K562 (cell line): ENCODE measurements around the gene IL4I1. TPM values are rescaled to one million over a fixed set of nuclear protein-coding genes. Genes with fewer than 3 reads are reported as not detected.
A peak's percentile ranks its signal among the peaks of the same experiment; 100 is the strongest.

ENCODE experiments used
- BHLHE40 ChIP-seq: IDR thresholded peaks from 2 replicates; pipeline ENCODE4 v1.6.1; 2011; ENCODE audit warnings: low read length, improper control_type of control experiment
- CBFB ChIP-seq: sonication (generic); formaldehyde crosslinking; IDR thresholded peaks from 2 replicates; pipeline ENCODE4 v1.4.0; 2020; ENCODE audit warnings: mild to moderate bottlenecking, missing genetic modification reagents
- CREM ChIP-seq: IDR thresholded peaks from 2 replicates; pipeline ENCODE4 v1.6.1; 2014; ENCODE audit warnings: antibody characterized with exemption, low read depth
- FOXM1 ChIP-seq, 2 experiments: fragments of 450-650 bp in 1 of 2; sonication (generic) in 1 of 2; formaldehyde crosslinking in 1 of 2; IDR thresholded peaks; 2 replicates each; pipeline versions ENCODE4 v1.6.1 to v1.9.0; 2017 to 2022; ENCODE audit warnings: low read depth in 2 of 2, mild to moderate bottlenecking in 2 of 2, missing genetic modification reagents in 1 of 2, moderate library complexity in 1 of 2
- HDAC3 ChIP-seq: fragments of 450-650 bp; IDR thresholded peaks from 2 replicates; pipeline ENCODE4 v1.6.1; 2018; ENCODE audit warnings: borderline replicate concordance, mild to moderate bottlenecking, moderate library complexity; ENCODE audit not compliant: partially characterized antibody
- HNRNPH1 ChIP-seq: fragments of 200-400 bp; formaldehyde crosslinking; optimal IDR thresholded peaks from 2 replicates; pipeline ENCODE3; 2017; ENCODE audit warnings: low read depth, mild to moderate bottlenecking, low read length, moderate library complexity
- ILK ChIP-seq: fragments of 450-650 bp; IDR thresholded peaks from 2 replicates; pipeline ENCODE4 v1.6.1; 2016; ENCODE audit warnings: missing genetic modification characterization, low read depth, mild to moderate bottlenecking, missing compliant biosample characterization, moderate library complexity, borderline replicate concordance
- KLF1 ChIP-seq: fragments of 450-650 bp; IDR thresholded peaks from 2 replicates; pipeline ENCODE4 v1.6.1; 2016; ENCODE audit warnings: missing genetic modification characterization, missing compliant biosample characterization
- KLF10 ChIP-seq: fragments of 250-450 bp; sonication (Bioruptor Pico); IDR thresholded peaks from 2 replicates; pipeline ENCODE4 v1.6.1; 2021; ENCODE audit warnings: matching md5 sums
- MXI1 ChIP-seq: IDR thresholded peaks from 2 replicates; pipeline ENCODE4 v1.6.1; 2011; ENCODE audit warnings: low read depth, mild to moderate bottlenecking, improper control_type of control experiment, low read length
- PYGO2 ChIP-seq: fragments of 450-650 bp; IDR thresholded peaks from 2 replicates; pipeline ENCODE4 v1.6.1; 2016; ENCODE audit warnings: mild to moderate bottlenecking, missing genetic modification characterization, moderate library complexity, missing compliant biosample characterization
- RREB1 ChIP-seq: fragments of 250-450 bp; sonication (Bioruptor Pico); IDR thresholded peaks from 2 replicates; pipeline ENCODE4 v1.4.0; 2020
- TGIF2 ChIP-seq: sonication (generic); formaldehyde crosslinking; IDR thresholded peaks from 2 replicates; pipeline ENCODE4 v1.8.1; 2022; ENCODE audit warnings: mild to moderate bottlenecking, missing genetic modification reagents, moderate library complexity
- USF2 ChIP-seq: sonication (generic); formaldehyde crosslinking; IDR thresholded peaks from 2 replicates; pipeline ENCODE4 v1.5.0; 2020; ENCODE audit warnings: missing genetic modification reagents
- ZFX ChIP-seq: sonication (generic); formaldehyde crosslinking; IDR thresholded peaks from 2 replicates; pipeline ENCODE4 v1.8.0; 2022; ENCODE audit warnings: mild to moderate bottlenecking, missing genetic modification reagents, moderate library complexity
- ZNF408 ChIP-seq: fragments of 250-450 bp; sonication (Bioruptor Pico); IDR thresholded peaks from 2 replicates; pipeline ENCODE4 v1.4.0; 2020; ENCODE audit warnings: low read depth, mild to moderate bottlenecking, moderate library complexity
- polyA plus RNA-seq, 8 experiments: library from polyadenylated mRNA; depleted of rRNA in 4 of 8; stranded (reverse) in 5 of 8; unstranded in 3 of 8; fragments of >200 nt; fragmentation: Nextera tagmentation in 2 of 8; fragmentation: Illumina TruSeq in 1 of 8; extraction: Ambion mirVana in 2 of 8; extraction: Trizol in 1 of 8; gene quantifications; 2 replicates each; pipeline versions ENCODE4 v1.2.1 to v1.2.3, GENCODE V29; 2011 to 2014; ENCODE audit warnings: inconsistent platforms in 1 of 8, missing spikeins in 1 of 8
- total RNA-seq, 7 experiments: library from RNA; depleted of rRNA in 6 of 7; stranded (reverse); fragments of >200 nt in 6 of 7; fragmentation: Illumina TruSeq in 2 of 7; extraction: Trizol in 2 of 7; gene quantifications; 2 replicates each; pipeline versions ENCODE4 v1.2.1 to v1.2.3, GENCODE V29; 2011 to 2021; ENCODE audit warnings: low replicate concordance in 1 of 7
- TF ChIP-seq, protein P1 (sequence below): fragments of 450-650 bp; formaldehyde crosslinking; IDR thresholded peaks from 2 replicates; pipeline ENCODE4 v1.4.0; 2020; ENCODE audit warnings: mild to moderate bottlenecking
- TF ChIP-seq, protein P2 (sequence below): fragments of 450-650 bp; formaldehyde crosslinking; IDR thresholded peaks from 2 replicates; pipeline ENCODE4 v1.4.0; 2022; ENCODE audit warnings: missing genetic modification characterization
- TF ChIP-seq, protein P3 (sequence below): sonication (generic); formaldehyde crosslinking; IDR thresholded peaks from 2 replicates; pipeline ENCODE4 v1.8.0; 2022; ENCODE audit warnings: mild to moderate bottlenecking, missing genetic modification reagents

IL4I1 gene
- total and polyA plus RNA-seq, 9 of the 15 experiments (the other 6 are each of a cell fraction or from before 2014, with no cell fraction given): 0.06 to 0.95 (median 0.43) TPM; not detected in 2

- TF ChIP-seq, protein P1, sequence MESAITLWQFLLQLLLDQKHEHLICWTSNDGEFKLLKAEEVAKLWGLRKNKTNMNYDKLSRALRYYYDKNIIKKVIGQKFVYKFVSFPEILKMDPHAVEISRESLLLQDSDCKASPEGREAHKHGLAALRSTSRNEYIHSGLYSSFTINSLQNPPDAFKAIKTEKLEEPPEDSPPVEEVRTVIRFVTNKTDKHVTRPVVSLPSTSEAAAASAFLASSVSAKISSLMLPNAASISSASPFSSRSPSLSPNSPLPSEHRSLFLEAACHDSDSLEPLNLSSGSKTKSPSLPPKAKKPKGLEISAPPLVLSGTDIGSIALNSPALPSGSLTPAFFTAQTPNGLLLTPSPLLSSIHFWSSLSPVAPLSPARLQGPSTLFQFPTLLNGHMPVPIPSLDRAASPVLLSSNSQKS (CRISPR knock-in tag): no peak
- TF ChIP-seq, protein P2, sequence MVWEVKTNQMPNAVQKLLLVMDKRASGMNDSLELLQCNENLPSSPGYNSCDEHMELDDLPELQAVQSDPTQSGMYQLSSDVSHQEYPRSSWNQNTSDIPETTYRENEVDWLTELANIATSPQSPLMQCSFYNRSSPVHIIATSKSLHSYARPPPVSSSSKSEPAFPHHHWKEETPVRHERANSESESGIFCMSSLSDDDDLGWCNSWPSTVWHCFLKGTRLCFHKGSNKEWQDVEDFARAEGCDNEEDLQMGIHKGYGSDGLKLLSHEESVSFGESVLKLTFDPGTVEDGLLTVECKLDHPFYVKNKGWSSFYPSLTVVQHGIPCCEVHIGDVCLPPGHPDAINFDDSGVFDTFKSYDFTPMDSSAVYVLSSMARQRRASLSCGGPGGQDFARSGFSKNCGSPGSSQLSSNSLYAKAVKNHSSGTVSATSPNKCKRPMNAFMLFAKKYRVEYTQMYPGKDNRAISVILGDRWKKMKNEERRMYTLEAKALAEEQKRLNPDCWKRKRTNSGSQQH (CRISPR knock-in tag): no peak
- no peak for TF ChIP-seq HNRNPH1
- no peak for TF ChIP-seq MXI1
- no peak for TF ChIP-seq BHLHE40
- TF ChIP-seq, protein P3, sequence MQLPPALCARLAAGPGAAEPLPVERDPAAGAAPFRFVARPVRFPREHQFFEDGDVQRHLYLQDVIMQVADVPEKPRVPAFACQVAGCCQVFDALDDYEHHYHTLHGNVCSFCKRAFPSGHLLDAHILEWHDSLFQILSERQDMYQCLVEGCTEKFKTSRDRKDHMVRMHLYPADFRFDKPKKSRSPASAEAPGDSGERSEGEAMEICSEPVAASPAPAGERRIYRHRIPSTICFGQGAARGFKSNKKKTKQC (CRISPR knock-in tag): no peak
- TF ChIP-seq USF2 (CRISPR knock-in tag): no peak
- TF ChIP-seq ZFX (CRISPR knock-in tag): no peak
- TF ChIP-seq CREM: peak; percentile 25; the same call in 1 of the 2 replicates
- TF ChIP-seq ILK: no peak
- TF ChIP-seq PYGO2 (tag): no peak
- TF ChIP-seq TGIF2 (CRISPR knock-in tag): no peak
- no peak for TF ChIP-seq FOXM1 (IDR thresholded peaks at IDR 0.05; ENCODE audit: low read depth)
- TF ChIP-seq FOXM1 (CRISPR knock-in tag; IDR thresholded peaks at IDR 0.05; ENCODE audit: low read depth): no peak
- no peak for TF ChIP-seq KLF10 (CRISPR knock-in tag)
- TF ChIP-seq ZNF408 (CRISPR knock-in tag): no peak
- TF ChIP-seq CBFB (CRISPR knock-in tag): no peak
- TF ChIP-seq RREB1 (CRISPR knock-in tag): no peak
- no peak for TF ChIP-seq KLF1 (tag)
- no peak for TF ChIP-seq HDAC3
Observed at GRCh38 chr19:49937750-49938381, 41.2 kb upstream of the IL4I1 start (continued).
